ENCODE measurements around the gene SRGAP1.

GRCh38 chr12:64120568-64120967, 276.1 kb downstream of the SRGAP1 start:
- TF ChIP-seq CGGBP1 (CRISPR knock-in tag; IDR thresholded peaks at IDR 0.05) (no peak), ARID3A (IDR thresholded peaks at IDR 0.05; ENCODE audit: borderline replicate concordance, low read depth, low read length) (no peak), EP300 (IDR thresholded peaks at IDR 0.05; ENCODE audit: low read length) (no peak), SMC3 (conservative IDR thresholded peaks at IDR 0.05; ENCODE audit: insufficient read depth, low read depth, low read length) (no peak), HNRNPK (IDR thresholded peaks at IDR 0.05; ENCODE audit: low read depth, low read length, poor library complexity, severe bottlenecking) (no peak), REST (IDR thresholded peaks at IDR 0.05; ENCODE audit: borderline replicate concordance) (no peak), REST (CRISPR knock-in tag; IDR thresholded peaks at IDR 0.05; ENCODE audit: low read depth) (no peak), CHCHD3 (CRISPR knock-in tag; IDR thresholded peaks at IDR 0.05) (no peak), ASH1L (IDR thresholded peaks at IDR 0.05; ENCODE audit: borderline replicate concordance, low read depth, partially characterized antibody) (no peak), RAD21 (CRISPR knock-in tag; conservative IDR thresholded peaks at IDR 0.05 in 1 of 2, IDR thresholded peaks at IDR 0.05 in 1 of 2) (no peak), ZFP91 (CRISPR knock-in tag; IDR thresholded peaks at IDR 0.05) (no peak), BACH1 (tag; IDR thresholded peaks at IDR 0.05) (no peak), ZFX (CRISPR knock-in tag; IDR thresholded peaks at IDR 0.05) (no peak), MED1 (CRISPR knock-in tag; IDR thresholded peaks at IDR 0.05; ENCODE audit: borderline replicate concordance) (no peak)

Measured in K562 (cell line).